Right cardiac atrium (tissue), 5 donors: ENCODE data around the gene GHRHR. TPM values are rescaled to one million over a fixed set of nuclear protein-coding genes. Genes with fewer than 3 reads are reported as not detected.

Experiments
- ATAC-seq, 2 donors: fragments of 200-7000 bp; cut with Tn5 transposase; one replicate each; pipeline versions ENCODE4 v1.8.0 to v1.9.1; 2020; ENCODE audit warnings: moderate library complexity in 2 of 2, mild to moderate bottlenecking in 1 of 2
- DNase-seq, 3 donors: peaks; one replicate each; pipeline ENCODE4 v3.0.0-alpha.2; 2020
- H3K27ac ChIP-seq: one replicate; pipeline ENCODE4 v1.5.1; 2013; ENCODE audit warnings: mild to moderate bottlenecking, low read length, control low read depth, moderate library complexity
- H3K27me3 ChIP-seq: one replicate; pipeline ENCODE4 v1.6.1; 2013; ENCODE audit not compliant: control insufficient read depth, insufficient read depth
- H3K4me1 ChIP-seq: one replicate; pipeline ENCODE4 v1.6.1; 2013; ENCODE audit warnings: low read length; ENCODE audit not compliant: control insufficient read depth, insufficient read depth
- H3K4me3 ChIP-seq: one replicate; pipeline ENCODE4 v1.5.1; 2013; ENCODE audit warnings: low read length, control low read depth
- H3K9me3 ChIP-seq: one replicate; pipeline ENCODE4 v1.6.1; 2013; ENCODE audit warnings: low read length; ENCODE audit not compliant: control insufficient read depth
- WGBS: extraction: QIAGEN DNeasy Blood & Tissue Kit; methylation state at CpG from one replicate; pipeline ENCODE4 v1.1.7; 2013; 5-methylcytosine and 5-hydroxymethylcytosine counted together
- intact Hi-C, 4 donors: fragments of 100-400 bp; cut with DNase I; formaldehyde crosslinking; loops; one replicate each; pipeline versions ENCODE4 v1.11.0 to v1.14.0; 2022 to 2023
- polyA plus RNA-seq: library from polyadenylated mRNA; stranded (reverse); fragments of 200-250 nt; gene quantifications from one replicate; pipeline ENCODE4 v1.2.3, GENCODE V29; 2013
- total RNA-seq, 4 donors: library from RNA; stranded (reverse); fragmentation: NEBNext Ultra II Directional; extraction: Animal tissue kit (Norgen Biotek cat#: 25700); gene quantifications; one replicate each; pipeline ENCODE4 v1.2.1, GENCODE V29; 2021
- donor health status: healthy with polysubstance abuse.
- donor health status: DM: no; HTN: yes; CAD: no.
- donor health status: DM: no; HTN: no; CAD: no.
- donor health status: DM: no; HTN: yes; CAD: no; lungs with severe emphysema.
- donor health status: DM: yes; HTN: yes; CAD: no.

The GHRHR gene
- total and polyA plus RNA-seq, 5 donors = not detected

- WGBS = 64% methylated on average over 7 of the region's 7 CpGs
- intact Hi-C loops = no loop called here
- DNase-seq = no peak
- Histone ChIP-seq H3K27me3 (no peaks in the 10 kb centered on the region), H3K27ac (no peak overlapping the region), H3K4me1 (no peaks in the 10 kb centered on the region), H3K4me3 (no peak overlapping the region), H3K9me3 (no peaks in the 10 kb centered on the region)
- no peak for ATAC-seq
These were observed 22.0 kb downstream of the GHRHR start for GRCh38 chr7:30985756-30986155.

- Histone ChIP-seq H3K9me3 (no peaks in the 10 kb centered on the region), H3K27me3 (no peaks in the 10 kb centered on the region), H3K4me1 (no peaks in the 10 kb centered on the region), H3K4me3 (no peak overlapping the region), H3K27ac (no peak overlapping the region)
- DNase-seq = no peak
- WGBS = 86% methylated on average over 8 of the region's 8 CpGs
- ATAC-seq = no peak
- intact Hi-C loops = no loop called here
These were observed 22.6 kb downstream of the GHRHR start for GRCh38 chr7:30986331-30986730.

- Histone ChIP-seq H3K4me1 (no peaks in the 10 kb centered on the region), H3K27me3 (no peaks in the 10 kb centered on the region), H3K27ac (no peak overlapping the region), H3K9me3 (no peaks in the 10 kb centered on the region), H3K4me3 (no peak overlapping the region)
- WGBS = 52% methylated on average over 16 of the region's 16 CpGs
- no peak for DNase-seq
- intact Hi-C loops = no loop called here
- ATAC-seq = no peak
These were observed 23.0 kb downstream of the GHRHR start for GRCh38 chr7:30986738-30987137.

- Histone ChIP-seq H3K4me1 (no peaks in the 10 kb centered on the region), H3K4me3 (no peak overlapping the region), H3K27ac (no peak overlapping the region), H3K27me3 (no peaks in the 10 kb centered on the region), H3K9me3 (no peaks in the 10 kb centered on the region)
- DNase-seq = no peak
- intact Hi-C loops = no loop called here
- no peak for ATAC-seq
- 71% methylated on average over 7 of the region's 7 CpGs for WGBS
These were observed 23.4 kb downstream of the GHRHR start for GRCh38 chr7:30987178-30987577.

- ATAC-seq (peak in 1 of 2 donors; percentile 1), DNase-seq (peak in 2 of 3 donors; percentile 54 to 59)
- Histone ChIP-seq H3K4me3 (no peak overlapping the region), H3K27ac (no peak overlapping the region), H3K9me3 (no peaks in the 10 kb centered on the region), H3K27me3 (no peaks in the 10 kb centered on the region), H3K4me1 (no peaks in the 10 kb centered on the region)
- intact Hi-C loops = no loop called here
- WGBS = 86% methylated on average over 5 of the region's 5 CpGs
These were observed 24.2 kb downstream of the GHRHR start for GRCh38 chr7:30987936-30988335.

GRCh38 chr7:30988351-30989005 is 24.7 kb downstream of the GHRHR start:
- no peak overlapping the region for H3K4me3 ChIP-seq
- intact Hi-C loops = no loop called here
- H3K4me1 ChIP-seq = no peaks in the 10 kb centered on the region
- peak; percentile 58 to 71 for ATAC-seq
- no peak overlapping the region for H3K27ac ChIP-seq
- WGBS = 49% methylated on average over 19 of the region's 19 CpGs
- no peaks in the 10 kb centered on the region for H3K27me3 ChIP-seq
- peak; percentile 62 to 86 (median 86) for DNase-seq
- H3K9me3 ChIP-seq = no peaks in the 10 kb centered on the region

- H3K4me3 ChIP-seq = no peak overlapping the region
- ATAC-seq (no peak), DNase-seq (peak in 1 of 3 donors; percentile 44)
- no peak overlapping the region for H3K27ac ChIP-seq
- WGBS = 91% methylated on average over 16 of the region's 16 CpGs
- no peaks in the 10 kb centered on the region for H3K27me3 ChIP-seq
- intact Hi-C loops = no loop called here
- H3K9me3 ChIP-seq = no peaks in the 10 kb centered on the region
- no peaks in the 10 kb centered on the region for H3K4me1 ChIP-seq
These were observed 25.5 kb downstream of the GHRHR start for GRCh38 chr7:30989008-30989823.

- Histone ChIP-seq H3K4me1 (no peaks in the 10 kb centered on the region), H3K4me3 (no peak overlapping the region), H3K27ac (no peak overlapping the region), H3K9me3 (no peaks in the 10 kb centered on the region), H3K27me3 (no peaks in the 10 kb centered on the region)
- WGBS = 69% methylated on average over 10 of the region's 10 CpGs
- ATAC-seq (no peak), DNase-seq (peak in 1 of 3 donors; percentile 53)
- intact Hi-C loops = no loop called here
These were observed 26.3 kb downstream of the GHRHR start for GRCh38 chr7:30989824-30990672.

GRCh38 chr7:30990673-30991170 is 27.0 kb downstream of the GHRHR start:
- Histone ChIP-seq H3K27ac (no peak overlapping the region), H3K4me3 (no peak overlapping the region), H3K9me3 (no peaks in the 10 kb centered on the region), H3K27me3 (no peaks in the 10 kb centered on the region), H3K4me1 (no peaks in the 10 kb centered on the region)
- intact Hi-C loops = no loop called here
- DNase-seq (no peak), ATAC-seq (no peak)
- WGBS = 88% methylated on average over 6 of the region's 6 CpGs

GRCh38 chr7:30992414-30992813 is 28.7 kb downstream of the GHRHR start:
- Histone ChIP-seq H3K9me3 (no peaks in the 10 kb centered on the region), H3K4me3 (no peak overlapping the region), H3K27ac (no peak overlapping the region), H3K27me3 (no peaks in the 10 kb centered on the region), H3K4me1 (no peaks in the 10 kb centered on the region)
- ATAC-seq = no peak
- intact Hi-C loops = no loop called here
- DNase-seq = no peak
- WGBS = 84% methylated on average over 18 of the region's 18 CpGs
